Fibroblast of peridontal ligament (primary cell): ENCODE data around the gene MAP3K12.
"Not testable (repeated sequence)": the region's sequence is repeated elsewhere in the genome, so short reads cannot be mapped to it uniquely, and the experiment has no call there.

Source experiments
- DNase-seq: peaks from one replicate; pipeline ENCODE4 v3.0.0-alpha.2; 2010; ENCODE audit errors: extremely low read depth

MAP3K12 gene

DNA sequence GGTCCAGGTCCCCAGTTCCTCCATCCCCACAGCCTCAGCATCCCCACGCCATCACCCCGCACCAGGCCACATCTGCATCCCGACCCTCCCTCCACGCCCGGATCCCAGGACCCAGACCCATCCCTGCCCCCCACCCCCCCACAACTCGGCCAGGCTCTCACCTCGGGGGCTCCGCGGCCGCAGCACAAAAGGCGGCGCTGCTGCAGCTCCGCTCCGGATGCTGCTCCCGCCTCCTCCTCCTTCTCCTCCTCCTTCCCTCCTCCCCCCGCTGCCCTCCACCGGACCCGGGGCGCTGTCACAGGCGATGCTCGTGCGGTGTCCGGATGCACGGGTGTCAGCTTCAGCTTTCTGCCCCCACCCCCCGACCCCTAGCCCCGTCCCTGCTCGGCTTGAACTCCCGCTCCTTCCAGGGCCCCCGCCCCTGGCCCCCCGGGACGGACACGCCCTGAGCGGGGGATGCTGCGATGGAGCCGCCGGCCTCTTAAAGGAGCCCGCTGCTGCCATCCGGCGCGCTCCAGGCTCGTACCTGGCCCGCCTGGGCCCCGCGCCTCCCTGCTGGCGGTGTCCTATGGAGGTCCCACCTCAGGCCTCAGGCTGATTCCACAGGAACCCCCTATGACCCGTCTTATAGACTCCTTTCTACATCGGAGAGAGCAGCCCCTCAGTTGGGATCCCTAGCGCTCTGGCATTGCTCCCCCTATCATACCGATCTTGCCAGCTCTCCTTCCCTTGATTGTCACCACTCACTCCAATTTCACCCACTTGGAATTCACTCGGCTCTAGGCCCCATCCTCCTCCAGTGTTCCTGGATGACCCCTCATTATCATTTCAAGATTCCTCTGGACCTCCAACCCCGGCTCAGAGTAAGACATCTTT lies at the start of gene MAP3K12:
TSS of gene MAP3K12 (minus strand) at position 193 of the 876 bp plus-strand sequence. CDS start 12,067 bp downstream, outside the sequence.
- no peak for DNase-seq

- not testable (repeated sequence) for DNase-seq
Measured at GRCh38 chr12:53548354-53548753, 49.1 kb upstream of the MAP3K12 start.

DNA sequence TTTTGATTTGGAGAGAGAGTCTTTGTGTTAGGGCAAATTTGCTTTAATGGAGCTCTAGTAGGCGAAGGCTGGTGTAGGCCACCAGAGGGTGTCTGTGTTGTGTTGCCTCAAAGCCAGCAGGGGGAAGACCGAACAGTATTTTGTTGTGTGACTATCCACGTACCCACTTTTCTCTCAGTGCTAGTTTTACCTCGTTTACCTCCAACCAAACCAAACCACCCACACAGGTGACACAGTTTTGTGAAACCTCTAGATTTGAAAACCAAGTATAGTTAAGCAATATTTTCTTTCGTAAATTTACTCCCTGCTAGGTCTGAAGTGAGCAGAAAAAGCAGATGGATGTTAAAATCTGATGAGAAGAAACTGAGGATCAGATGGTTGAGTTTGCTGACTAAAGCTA lies 44.3 kb upstream of the MAP3K12 start:
- DNase-seq, result peak; percentile 83

DNA sequence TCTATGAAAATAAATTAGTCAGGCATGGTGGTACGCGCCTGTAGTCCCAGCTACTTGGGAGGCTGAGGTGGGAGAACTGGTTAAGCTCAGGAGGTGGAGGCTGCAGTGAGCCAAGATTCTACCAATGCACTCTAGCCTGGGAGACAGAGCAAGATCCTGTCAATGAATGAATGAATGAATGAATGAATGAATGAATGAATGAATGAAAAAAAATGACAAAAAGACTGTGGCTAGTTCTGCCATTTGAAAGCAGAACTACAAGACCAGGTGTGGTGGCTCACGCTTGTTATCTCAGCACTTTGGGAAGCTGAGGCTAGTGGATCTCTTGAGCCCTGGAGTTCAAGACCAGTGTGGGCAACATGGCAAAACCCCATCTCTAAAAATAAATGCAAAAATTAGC lies 40.3 kb upstream of the MAP3K12 start:
- no peak for DNase-seq

- DNase-seq, result peak; percentile 73
Measured at GRCh38 chr12:53538209-53538689, 39.0 kb upstream of the MAP3K12 start.

- no peak for DNase-seq
Measured at GRCh38 chr12:53536962-53537361, 37.7 kb upstream of the MAP3K12 start.

DNA sequence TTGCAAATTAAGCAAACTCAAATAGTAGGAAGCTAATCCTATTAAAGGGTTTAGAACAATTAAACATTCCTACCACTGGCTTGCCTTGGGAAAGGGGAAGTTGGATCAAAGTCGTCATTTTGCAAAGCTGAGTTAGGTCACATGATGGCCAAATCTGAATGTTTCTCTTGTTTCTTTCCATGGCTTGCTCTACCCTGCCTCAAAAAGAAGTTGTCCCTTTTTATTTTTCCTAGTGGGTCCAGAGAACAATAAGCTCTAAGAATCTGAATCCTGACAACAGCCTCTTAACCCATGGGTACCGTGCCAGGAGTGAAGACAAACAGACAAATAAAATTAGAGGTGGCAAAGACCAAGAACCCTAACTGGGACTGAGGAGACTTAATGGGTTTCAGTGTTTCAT lies 34.2 kb upstream of the MAP3K12 start:
- no peak for DNase-seq

DNA sequence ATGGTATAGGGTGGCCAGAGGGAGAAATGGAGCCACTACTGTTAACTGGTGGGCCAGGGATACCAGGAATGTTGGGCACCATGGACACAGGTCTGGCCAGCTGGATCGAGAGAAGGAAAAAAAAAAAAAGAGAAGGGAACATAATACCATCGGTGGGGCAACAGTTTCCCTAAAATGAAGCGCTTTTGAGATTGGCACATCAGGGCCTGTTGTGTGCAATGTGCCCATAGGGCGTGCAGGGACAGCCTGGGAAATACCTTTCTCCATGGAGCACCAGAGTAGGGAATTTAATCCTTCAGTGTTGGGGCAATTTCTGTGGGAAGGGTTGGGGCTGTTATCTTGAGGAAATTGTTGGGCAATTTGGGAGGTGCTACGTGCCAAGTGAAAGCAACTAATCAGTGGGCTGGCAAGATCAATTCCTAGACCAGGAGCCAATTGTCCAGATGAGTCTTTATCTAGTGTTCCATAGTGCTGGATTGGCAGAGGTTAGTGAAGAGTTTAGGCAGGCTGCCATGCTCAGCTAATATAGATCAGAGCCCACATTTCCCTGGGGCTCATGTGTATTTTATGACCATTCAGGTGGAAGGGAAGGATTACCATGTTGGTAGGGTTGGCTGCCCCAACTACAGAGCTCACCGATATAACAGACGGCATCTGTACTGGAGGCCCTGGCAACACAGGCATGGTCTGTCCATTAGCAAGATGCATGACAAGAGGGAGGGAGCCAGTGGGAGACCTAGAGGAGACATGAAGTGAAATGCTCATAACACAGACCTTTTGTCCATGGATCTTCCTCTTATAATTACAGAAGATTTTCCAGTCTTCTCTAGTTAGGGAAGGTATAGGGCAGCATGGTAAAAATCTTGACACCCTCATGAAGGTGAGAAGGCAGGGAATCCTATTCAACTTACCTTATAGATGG lies 33.5 kb upstream of the MAP3K12 start:
- no peak for DNase-seq

GRCh38 chr12:53532021-53532420 lies 32.8 kb upstream of the MAP3K12 start:
- DNase-seq, result no peak

DNA sequence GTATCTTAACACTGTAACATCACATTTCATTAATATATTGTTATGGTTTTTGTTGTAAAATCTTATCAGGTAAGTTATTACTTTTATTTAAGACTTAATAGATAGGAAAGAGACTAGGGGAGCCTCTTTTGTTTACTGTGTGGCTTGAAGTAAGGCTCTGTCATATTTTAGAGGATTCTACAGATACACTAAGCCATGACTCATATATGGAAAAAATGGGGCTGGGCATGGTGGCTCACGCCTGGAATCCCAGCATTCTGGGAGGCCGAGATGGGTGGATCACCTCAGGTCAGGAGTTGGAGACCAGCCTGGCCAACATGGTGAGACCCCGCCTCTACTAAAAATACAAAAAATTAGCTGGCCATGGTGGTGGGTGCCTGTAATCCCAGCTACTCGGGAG lies 31.7 kb upstream of the MAP3K12 start:
- DNase-seq, result peak; percentile 27

DNA sequence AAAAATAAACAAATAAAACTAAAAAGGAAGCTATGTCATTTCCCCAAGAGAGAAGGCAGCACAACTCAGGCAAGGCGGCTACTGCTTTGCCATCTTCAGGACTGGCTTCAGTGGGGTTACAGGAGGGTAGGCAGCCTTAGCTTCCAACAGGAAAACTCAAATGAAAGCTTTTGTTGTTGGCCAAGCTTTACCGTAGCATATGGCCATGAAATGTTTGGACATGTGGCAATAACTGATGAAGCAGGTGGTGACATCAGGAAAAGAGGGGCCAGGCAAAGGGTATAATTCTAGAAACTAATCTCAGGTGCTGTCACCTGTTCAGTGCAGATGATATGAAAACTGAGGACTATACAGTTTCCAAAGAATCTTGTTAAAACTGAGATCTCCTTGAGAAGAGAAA lies 30.8 kb upstream of the MAP3K12 start:
- DNase-seq, result no peak

DNA sequence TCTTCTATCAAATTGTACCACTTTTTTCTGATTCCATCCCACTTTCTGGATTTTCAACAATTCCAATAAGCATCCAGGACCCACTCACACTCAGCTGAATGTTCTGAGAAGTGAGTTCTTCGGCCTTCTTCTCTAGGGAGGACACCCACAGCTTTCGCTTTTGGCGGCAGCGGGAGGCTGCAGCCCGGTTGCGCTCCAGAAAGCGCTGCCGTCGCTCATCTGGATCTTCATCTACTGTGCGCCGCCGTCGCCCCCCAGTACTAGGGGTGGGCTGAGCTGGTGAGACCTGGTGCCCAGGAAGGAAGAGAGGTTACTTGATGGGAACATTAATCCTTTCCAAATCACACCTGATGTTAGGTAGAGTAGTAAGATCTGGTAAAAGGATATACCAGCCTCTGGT lies 25.2 kb upstream of the MAP3K12 start:
- no peak for DNase-seq

GRCh38 chr12:53523131-53523530 lies 23.9 kb upstream of the MAP3K12 start:
- no peak for DNase-seq

- DNase-seq, result no peak
Measured at GRCh38 chr12:53518381-53518780, 19.1 kb upstream of the MAP3K12 start.

DNA sequence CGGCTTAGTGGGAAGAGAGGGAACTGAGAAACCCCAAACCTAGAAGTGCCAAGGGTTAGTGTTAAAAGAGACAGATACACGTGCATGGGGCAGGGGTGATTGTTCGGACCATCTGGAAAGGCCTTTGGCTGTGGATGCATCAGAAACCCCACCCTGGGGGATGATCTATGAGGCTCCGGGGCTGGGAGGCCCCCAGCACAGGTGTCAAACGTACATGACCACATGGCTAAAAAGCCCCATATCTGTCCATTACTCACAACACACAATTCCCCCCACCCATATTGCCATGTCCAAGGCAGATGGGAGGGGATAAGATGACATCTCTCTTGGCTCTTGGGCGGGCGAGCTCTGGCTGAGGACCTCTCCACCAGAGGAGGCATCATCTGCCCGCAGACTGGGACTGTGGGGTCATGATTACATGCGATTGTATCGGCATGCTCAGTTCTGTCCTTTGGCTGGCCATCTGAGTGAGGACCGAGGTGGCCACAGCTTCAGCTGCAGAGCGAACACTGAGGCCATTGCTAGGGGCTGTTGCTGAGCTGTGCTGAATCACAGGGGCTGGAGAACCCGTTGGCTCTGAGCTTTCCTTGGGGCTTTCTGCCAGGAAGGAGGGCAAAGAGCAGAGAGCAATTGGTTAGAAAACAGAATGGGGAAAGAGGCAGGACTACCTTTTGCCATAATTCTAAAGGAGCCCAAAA lies 17.6 kb upstream of the MAP3K12 start:
- no peak for DNase-seq

GRCh38 chr12:53515291-53515680 lies 16.0 kb upstream of the MAP3K12 start:
- DNase-seq, result no peak

DNA sequence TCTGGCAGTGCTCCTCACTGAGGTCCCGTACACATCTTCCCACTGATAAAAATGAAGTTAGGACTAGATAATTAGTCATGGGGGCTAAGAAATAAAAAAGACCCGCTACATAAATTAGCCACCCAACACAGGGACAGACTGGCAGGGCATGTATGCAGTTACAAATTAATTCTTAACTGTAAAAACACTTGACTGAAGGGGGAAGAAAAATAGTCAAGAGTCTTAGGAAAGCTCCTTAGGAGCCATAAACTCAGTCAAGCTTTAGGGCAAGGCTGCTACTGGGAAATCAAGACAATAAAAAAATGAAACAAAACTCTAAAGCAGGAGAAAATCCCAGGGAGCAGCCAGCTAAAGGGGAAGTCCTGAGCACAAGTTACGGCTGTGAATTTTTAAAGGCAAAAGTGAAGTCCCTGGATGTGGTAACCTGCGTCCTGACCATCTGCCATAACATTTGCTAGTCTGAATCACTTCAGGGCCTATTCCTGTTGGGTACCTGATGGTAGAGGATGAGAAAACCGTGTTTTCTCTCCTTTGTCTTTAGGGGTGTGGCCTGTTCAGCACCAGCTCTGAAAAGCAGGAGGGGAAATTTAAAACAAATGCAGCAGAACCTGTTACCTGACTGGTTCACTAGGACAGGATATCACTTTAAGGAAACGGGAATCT lies 15.5 kb upstream of the MAP3K12 start:
- DNase-seq, result no peak

GRCh38 chr12:53513712-53514410 lies 14.6 kb upstream of the MAP3K12 start:
- DNase-seq, result no peak

GRCh38 chr12:53510181-53510812 lies 11.0 kb upstream of the MAP3K12 start:
- no peak for DNase-seq

DNA sequence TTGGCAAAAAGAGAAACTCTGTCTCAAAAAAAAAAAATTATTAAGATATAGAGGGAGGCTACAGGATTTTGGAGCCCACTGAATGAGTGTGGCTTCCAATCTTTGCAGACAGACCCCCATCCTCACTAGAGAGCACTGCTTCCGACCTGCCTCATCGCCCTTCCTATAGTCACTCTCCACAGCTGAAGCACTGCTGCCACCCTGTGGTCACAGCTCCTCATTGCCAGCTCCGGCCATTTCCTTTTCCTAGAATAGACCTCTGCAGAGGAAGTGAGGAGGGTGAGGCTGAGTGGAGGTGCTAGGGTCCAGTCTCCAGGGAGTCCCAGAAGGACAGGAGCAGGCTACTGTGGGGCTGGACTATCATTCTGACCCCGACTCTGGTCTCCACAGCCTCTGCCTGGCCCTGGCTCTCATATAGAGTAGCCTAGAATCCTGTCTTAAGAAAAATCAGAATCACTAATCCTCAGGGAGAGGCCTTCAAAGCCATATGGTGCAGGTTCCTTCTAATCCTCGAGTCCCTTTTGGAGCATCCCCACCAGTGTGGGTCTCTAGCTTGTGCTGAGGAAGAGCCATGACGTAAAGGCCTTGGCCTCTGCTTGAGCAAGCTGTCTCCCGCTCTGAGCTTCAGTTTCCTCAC lies 9.4 kb upstream of the MAP3K12 start:
- DNase-seq, result peak; percentile 76
